A673 (cell line): ENCODE results near the gene TSHZ1. TPM values are rescaled to one million over a fixed set of nuclear protein-coding genes. Genes with fewer than 3 reads are reported as not detected.

Experiments used
- BruUV-seq: library from RNA; stranded (reverse); fragments of 400-500 nt; replicated peaks from 2 replicates; lab custom pipeline; 2021; lab: Mats Ljungman, UMichigan
- CTCF ChIA-PET: fragments of 300-600 bp; sonication (Branson Sonifier 250); formaldehyde crosslinking; loops from one replicate; lab custom pipeline; 2022; ENCODE audit warnings: antibody characterized with exemption; lab: Charles Lee
- POLR2A ChIA-PET: fragments of 300-600 bp; sonication (Branson Sonifier 250); formaldehyde crosslinking; loops from one replicate; lab custom pipeline; 2022; ENCODE audit warnings: antibody characterized with exemption; ENCODE audit not compliant: low non-redundant PET; lab: Charles Lee
- DNase-seq: peaks from one replicate; pipeline ENCODE4 v3.0.0-alpha.2; 2015; ENCODE audit warnings: low spot score
- H3K27ac ChIP-seq: fragments of 200-600 bp; sonication (generic); 2 replicates; pipeline ENCODE4 v1.5.1; 2016; ENCODE audit warnings: mixed run types, low read depth, mild to moderate bottlenecking, mixed read lengths, antibody characterized with exemption, low read length; ENCODE audit not compliant: poor library complexity, severe bottlenecking
- H3K27me3 ChIP-seq: fragments of 200-600 bp; sonication (generic); replicated peaks from 2 replicates; pipeline ENCODE4 v1.6.1; 2017; ENCODE audit warnings: mixed run types, low read depth, mild to moderate bottlenecking, mixed read lengths, antibody characterized with exemption, low read length; ENCODE audit not compliant: insufficient read depth, poor library complexity
- H3K36me3 ChIP-seq: fragments of 200-600 bp; sonication (generic); 2 replicates; pipeline ENCODE4 v1.6.1; 2016; ENCODE audit warnings: mixed run types, mild to moderate bottlenecking, mixed read lengths, antibody characterized with exemption, low read length; ENCODE audit not compliant: insufficient read depth, poor library complexity, severe bottlenecking
- H3K4me1 ChIP-seq: fragments of 200-600 bp; sonication (generic); 2 replicates; pipeline ENCODE4 v1.6.1; 2017; ENCODE audit warnings: mixed run types, mild to moderate bottlenecking, mixed read lengths, antibody characterized with exemption, low read length; ENCODE audit not compliant: insufficient read depth, poor library complexity, severe bottlenecking
- H3K4me3 ChIP-seq: fragments of 200-600 bp; sonication (generic); 2 replicates; pipeline ENCODE4 v1.5.1; 2016; ENCODE audit warnings: low read depth, mixed run types, mild to moderate bottlenecking, mixed read lengths, low read length; ENCODE audit not compliant: poor library complexity, severe bottlenecking
- H3K9me3 ChIP-seq: fragments of 200-600 bp; sonication (generic); 2 replicates; pipeline ENCODE4 v1.6.1; 2016; ENCODE audit warnings: mixed run types, low read depth, mild to moderate bottlenecking, mixed read lengths, antibody characterized with exemption, low read length; ENCODE audit not compliant: poor library complexity, severe bottlenecking
- EZH2 ChIP-seq: fragments of 200-600 bp; sonication (generic); IDR thresholded peaks from 2 replicates; pipeline ENCODE4 v1.6.1; 2017; ENCODE audit warnings: borderline replicate concordance, low read depth, mild to moderate bottlenecking, mixed read lengths, antibody characterized with exemption, low read length; ENCODE audit not compliant: poor library complexity, severe bottlenecking
- intact Hi-C: fragments of 100-400 bp; cut with micrococcal nuclease; formaldehyde crosslinking; loops from one replicate; pipeline ENCODE4 v1.10.0; 2022; ENCODE audit not compliant: unreplicated experiment
- total RNA-seq: library from RNA; stranded (reverse); gene quantifications from 2 replicates; pipeline ENCODE4 v1.2.3, GENCODE V29; 2021
- TF ChIP-seq, protein P1 (sequence below): fragments of 300-800, 200-600 bp; sonication (generic); conservative IDR thresholded peaks from 2 replicates; pipeline ENCODE4 v1.5.1; 2017; ENCODE audit warnings: low read depth, mild to moderate bottlenecking, antibody characterized with exemption, low read length, moderate library complexity, mixed read lengths

TSHZ1 gene
- total RNA-seq, 1 experiment from 2014 or later: 1.8 TPM

GRCh38 chr18:75173125-75173432, 37.5 kb upstream of the TSHZ1 start:
- intact Hi-C loops: no loop called here
- CTCF ChIA-PET: no interaction called here

GRCh38 chr18:75173738-75174137, 36.9 kb upstream of the TSHZ1 start:
- no peak for TF ChIP-seq EZH2
- TF ChIP-seq, protein P1, sequence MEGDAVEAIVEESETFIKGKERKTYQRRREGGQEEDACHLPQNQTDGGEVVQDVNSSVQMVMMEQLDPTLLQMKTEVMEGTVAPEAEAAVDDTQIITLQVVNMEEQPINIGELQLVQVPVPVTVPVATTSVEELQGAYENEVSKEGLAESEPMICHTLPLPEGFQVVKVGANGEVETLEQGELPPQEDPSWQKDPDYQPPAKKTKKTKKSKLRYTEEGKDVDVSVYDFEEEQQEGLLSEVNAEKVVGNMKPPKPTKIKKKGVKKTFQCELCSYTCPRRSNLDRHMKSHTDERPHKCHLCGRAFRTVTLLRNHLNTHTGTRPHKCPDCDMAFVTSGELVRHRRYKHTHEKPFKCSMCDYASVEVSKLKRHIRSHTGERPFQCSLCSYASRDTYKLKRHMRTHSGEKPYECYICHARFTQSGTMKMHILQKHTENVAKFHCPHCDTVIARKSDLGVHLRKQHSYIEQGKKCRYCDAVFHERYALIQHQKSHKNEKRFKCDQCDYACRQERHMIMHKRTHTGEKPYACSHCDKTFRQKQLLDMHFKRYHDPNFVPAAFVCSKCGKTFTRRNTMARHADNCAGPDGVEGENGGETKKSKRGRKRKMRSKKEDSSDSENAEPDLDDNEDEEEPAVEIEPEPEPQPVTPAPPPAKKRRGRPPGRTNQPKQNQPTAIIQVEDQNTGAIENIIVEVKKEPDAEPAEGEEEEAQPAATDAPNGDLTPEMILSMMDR: no peak
- no peaks in the 10 kb centered on the region for H3K27me3 ChIP-seq
- intact Hi-C loops: no loop called here
- no TSS peak for BruUV-seq
- no peaks in the 10 kb centered on the region for H3K9me3 ChIP-seq
- ChIA-PET POLR2A (no interaction called here), CTCF (no interaction called here)
- H3K4me3 ChIP-seq: no peak overlapping the region
- no peaks in the 10 kb centered on the region for H3K36me3 ChIP-seq
- no peak for DNase-seq
- H3K4me1 ChIP-seq: no peaks in the 10 kb centered on the region
- no peak overlapping the region for H3K27ac ChIP-seq

More at GRCh38 chr18:75173125-75173432, 37.5 kb upstream of the TSHZ1 start:
- Histone ChIP-seq H3K27me3 (no peaks in the 10 kb centered on the region), H3K4me1 (no peaks in the 10 kb centered on the region), H3K27ac (no peak overlapping the region), H3K36me3 (no peaks in the 10 kb centered on the region), H3K9me3 (no peaks in the 10 kb centered on the region), H3K4me3 (no peak overlapping the region)
- BruUV-seq: no TSS peak
- TF ChIP-seq, protein P1: no peak
- TF ChIP-seq EZH2: no peak
- DNase-seq: no peak
- POLR2A ChIA-PET: no interaction called here

DNA sequence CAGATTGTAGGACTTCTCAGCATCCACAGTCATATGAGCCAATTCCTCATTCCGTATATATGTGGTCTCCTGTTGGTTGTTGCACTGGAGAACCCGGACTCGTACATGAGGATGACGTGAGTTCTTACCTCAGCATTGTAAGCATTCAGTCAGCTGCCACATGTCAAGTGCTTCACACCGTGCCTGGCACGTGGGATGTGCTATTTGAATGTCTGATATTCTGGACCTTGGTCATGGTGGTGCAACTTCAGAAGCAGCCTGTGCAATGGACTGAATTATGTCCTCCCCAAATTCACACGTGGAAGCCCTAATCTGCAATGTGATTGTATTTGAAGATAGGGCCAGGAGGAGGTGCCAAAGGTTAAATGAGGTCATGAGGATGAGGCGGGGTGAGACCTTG, 33.7 kb upstream of the TSHZ1 start:
- intact Hi-C loops: no loop called here
- Histone ChIP-seq H3K4me3 (no peak overlapping the region), H3K9me3 (no peaks in the 10 kb centered on the region), H3K36me3 (no peaks in the 10 kb centered on the region), H3K27ac (no peak overlapping the region), H3K27me3 (no peaks in the 10 kb centered on the region), H3K4me1 (no peaks in the 10 kb centered on the region)
- POLR2A ChIA-PET: no interaction called here
- TF ChIP-seq EZH2: no peak
- TF ChIP-seq, protein P1: no peak
- CTCF ChIA-PET: interaction anchor here (0.5 kb wide), 1 partner anchor 39 kb away, joined by 4 read pairs; no protein-coding TSS in a partner anchor
- BruUV-seq: no TSS peak
- no peak for DNase-seq
